Neuronal stem cell (in vitro differentiated cells): Measurements from ENCODE around the gene RARA.
"Not testable (repeated sequence)": the region's sequence is repeated elsewhere in the genome, so short reads cannot be mapped to it uniquely, and the experiment has no call there.

Experiments used
- DNase-seq: peaks from one replicate; pipeline ENCODE4 v3.0.0-alpha.2; 2013; ENCODE audit warnings: low spot score
- H2AFZ ChIP-seq: one replicate; pipeline ENCODE4 v1.6.1; 2013; ENCODE audit warnings: mild to moderate bottlenecking, low read length, inconsistent platforms
- H2AK5ac ChIP-seq: 2 replicates; pipeline ENCODE4 v1.6.1; 2013; ENCODE audit warnings: low read depth, mild to moderate bottlenecking, inconsistent platforms, low read length, moderate library complexity, mixed read lengths
- H2BK120ac ChIP-seq: 2 replicates; pipeline ENCODE4 v1.6.1; 2013; ENCODE audit warnings: low read depth, mild to moderate bottlenecking, inconsistent platforms, low read length, moderate library complexity, mixed read lengths
- H2BK12ac ChIP-seq: one replicate; pipeline ENCODE4 v1.6.1; 2013; ENCODE audit warnings: low read length, inconsistent platforms
- H2BK15ac ChIP-seq: 2 replicates; pipeline ENCODE4 v1.6.1; 2013; ENCODE audit warnings: mild to moderate bottlenecking, low read length, inconsistent platforms, mixed read lengths
- H2BK5ac ChIP-seq: one replicate; pipeline ENCODE4 v1.6.1; 2013; ENCODE audit warnings: inconsistent platforms, mild to moderate bottlenecking, low read length, moderate library complexity
- H3K14ac ChIP-seq: one replicate; pipeline ENCODE4 v1.6.1; 2013; ENCODE audit warnings: low read length, inconsistent platforms
- H3K18ac ChIP-seq: 2 replicates; pipeline ENCODE4 v1.6.1; 2013; ENCODE audit warnings: low read length, inconsistent platforms
- H3K23ac ChIP-seq: 2 replicates; pipeline ENCODE4 v1.6.1; 2013; ENCODE audit warnings: low read depth, mild to moderate bottlenecking, mixed read lengths, low read length, inconsistent platforms; ENCODE audit not compliant: poor library complexity
- H3K27ac ChIP-seq: replicated peaks from 3 replicates; pipeline ENCODE4 v1.5.1; 2013; ENCODE audit warnings: low read length, inconsistent platforms
- H3K27me3 ChIP-seq, 3 experiments: 2 replicates each; pipeline ENCODE4 v1.6.1; 2013; ENCODE audit warnings: low read length in 3 of 3, mild to moderate bottlenecking in 2 of 3, inconsistent platforms in 1 of 3, low read depth in 1 of 3, mixed read lengths in 1 of 3, moderate library complexity in 1 of 3; ENCODE audit not compliant: control insufficient read depth in 3 of 3, insufficient read depth in 3 of 3
- H3K36me3 ChIP-seq, 2 donors: replicated peaks in 1 of 2; 2 replicates each; pipeline ENCODE4 v1.6.1; 2013; ENCODE audit warnings: low read length in 2 of 2; ENCODE audit not compliant: control insufficient read depth in 2 of 2, insufficient read depth in 2 of 2
- H3K4ac ChIP-seq: 2 replicates; pipeline ENCODE4 v1.6.1; 2013; ENCODE audit warnings: inconsistent platforms, mild to moderate bottlenecking, low read length, moderate library complexity
- H3K4me1 ChIP-seq, 2 donors: 1 replicate in 1 of 2; 2 replicates in 1 of 2; pipeline ENCODE4 v1.6.1; 2013; ENCODE audit warnings: low read length in 2 of 2, low read depth in 1 of 2; ENCODE audit not compliant: control insufficient read depth in 2 of 2, insufficient read depth in 1 of 2
- H3K4me2 ChIP-seq: one replicate; pipeline ENCODE4 v1.6.1; 2013; ENCODE audit warnings: mild to moderate bottlenecking, low read length, inconsistent platforms; ENCODE audit not compliant: insufficient read depth, poor library complexity, severe bottlenecking
- H3K4me3 ChIP-seq, 2 donors: 2 replicates each; pipeline ENCODE4 v1.5.1; 2013; ENCODE audit warnings: low read length in 2 of 2, mild to moderate bottlenecking in 2 of 2, inconsistent platforms in 1 of 2, moderate library complexity in 1 of 2
- H3K79me1 ChIP-seq: one replicate; pipeline ENCODE4 v1.6.1; 2013; ENCODE audit warnings: low read depth, mild to moderate bottlenecking, inconsistent platforms, low read length, moderate library complexity
- H3K9ac ChIP-seq: one replicate; pipeline ENCODE4 v1.6.1; 2013; ENCODE audit warnings: mild to moderate bottlenecking, low read depth, low read length, inconsistent platforms; ENCODE audit not compliant: poor library complexity
- H3K9me3 ChIP-seq, 2 donors: replicated peaks in 1 of 2; 2 replicates each; pipeline versions ENCODE3 to v1.6.1; 2013; ENCODE audit warnings: low read length in 2 of 2, mild to moderate bottlenecking in 2 of 2, inconsistent platforms in 1 of 2, low read depth in 1 of 2, mixed read lengths in 1 of 2, moderate library complexity in 1 of 2; ENCODE audit not compliant: control insufficient read depth in 2 of 2, insufficient read depth in 1 of 2
- H4K8ac ChIP-seq: one replicate; pipeline ENCODE4 v1.6.1; 2013; ENCODE audit warnings: low read depth, mild to moderate bottlenecking, inconsistent platforms, low read length, moderate library complexity
- H4K91ac ChIP-seq: one replicate; pipeline ENCODE4 v1.6.1; 2013; ENCODE audit warnings: low read length, low read depth, mild to moderate bottlenecking, inconsistent platforms; ENCODE audit not compliant: poor library complexity
- WGBS, 2 donors: extraction: QIAGEN DNeasy Blood & Tissue Kit; methylation state at CpG; one replicate each; pipeline ENCODE4 v1.1.7; 2013; ENCODE audit warnings: missing lambda C conversion rate in 2 of 2, mixed read lengths in 1 of 2; ENCODE audit not compliant: insufficient read length in 2 of 2, insufficient replicate concordance in 1 of 2; ENCODE audit errors: extremely low coverage in 2 of 2; 5-methylcytosine and 5-hydroxymethylcytosine counted together

RARA gene

DNA sequence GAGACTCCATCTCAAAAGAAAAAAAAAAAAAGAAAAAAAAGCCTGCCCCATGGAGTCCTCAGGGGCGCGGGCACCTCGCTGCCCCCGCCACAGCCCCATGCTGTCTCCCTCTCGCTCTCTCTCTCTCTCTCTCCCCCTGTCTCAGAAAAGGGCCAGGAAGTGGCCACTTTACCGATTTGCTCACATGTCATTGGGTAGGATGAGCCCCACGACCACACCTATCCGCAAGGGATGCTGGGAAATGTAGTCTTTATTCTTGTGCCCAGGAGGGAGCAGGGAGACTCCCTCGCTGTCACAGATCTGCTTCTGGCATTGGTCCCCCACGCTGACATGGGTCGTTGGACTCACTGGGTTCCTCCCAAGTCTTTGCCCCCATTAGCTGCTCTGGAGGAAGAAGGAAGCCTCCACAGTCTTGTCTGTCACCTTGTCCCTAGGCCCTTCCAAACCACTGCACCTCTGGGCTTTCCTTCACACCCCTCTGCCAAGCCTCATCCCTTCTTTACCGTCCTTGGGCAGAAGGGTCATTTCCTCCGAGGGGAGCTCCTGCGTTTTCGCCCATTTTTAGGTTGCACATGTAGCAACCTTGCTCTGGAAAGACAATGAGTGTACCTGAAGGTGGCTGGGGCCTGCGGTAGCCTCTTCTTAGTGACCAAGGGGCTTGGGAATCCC is 62.4 kb downstream of the RARA start:
- Histone ChIP-seq H3K4me1 (no peaks in the 10 kb centered on the region), H3K27ac (no peak overlapping the region), H3K27me3 (no peaks in the 10 kb centered on the region), H3K23ac (no peak overlapping the region), H3K14ac (no peak overlapping the region), H2BK12ac (no peak overlapping the region), H3K4ac (no peak overlapping the region), H2AFZ (no peak overlapping the region), H2BK15ac (no peak overlapping the region), H2AK5ac (no peak overlapping the region), H3K36me3 (no peaks in the 10 kb centered on the region), H3K4me3 (no peak overlapping the region), H2BK120ac (no peak overlapping the region), H3K9ac (no peak overlapping the region), H3K9me3 (peaks cover 2% of the 10 kb centered on the region in 2 donors), H4K91ac (no peak overlapping the region), H3K79me1 (no peaks in the 10 kb centered on the region), H3K18ac (peak overlapping the region; percentile 17), H3K4me2 (no peak overlapping the region), H4K8ac (no peak overlapping the region), H2BK5ac (no peak overlapping the region)
- DNase-seq: no peak
- no CpG with 5 or more reads among the region's 16 CpGs for WGBS, 2 donors

DNA sequence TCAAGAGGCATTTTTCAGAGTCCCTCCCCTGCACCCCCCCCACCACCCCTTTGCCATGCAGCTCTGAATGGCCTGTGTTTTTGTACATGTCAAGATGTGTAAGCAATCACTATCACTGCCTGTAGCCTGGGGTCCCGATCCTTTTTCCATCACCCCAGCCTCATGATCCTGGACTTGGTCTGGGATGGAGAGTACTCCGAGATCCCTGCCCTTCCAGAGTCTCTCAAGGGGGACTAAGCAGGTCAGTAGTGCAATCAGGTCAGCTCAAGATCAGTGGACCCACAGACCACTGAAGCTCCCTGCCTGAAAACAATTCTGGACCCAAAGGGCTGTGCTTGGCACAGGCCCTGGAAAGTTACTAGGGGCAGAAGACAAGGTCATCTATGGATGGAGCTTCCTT is 63.1 kb downstream of the RARA start:
- no peak overlapping the region for H3K18ac ChIP-seq
- H2AFZ ChIP-seq: no peak overlapping the region
- H2BK120ac ChIP-seq: no peak overlapping the region
- no peak overlapping the region for H4K91ac ChIP-seq
- H3K4me2 ChIP-seq: no peak overlapping the region
- H3K4ac ChIP-seq: no peak overlapping the region
- no peak overlapping the region for H2BK15ac ChIP-seq
- DNase-seq: no peak
- no peak overlapping the region for H3K9ac ChIP-seq
- no peaks in the 10 kb centered on the region for H3K4me1 ChIP-seq
- H3K27me3 ChIP-seq: no peaks in the 10 kb centered on the region
- no peak overlapping the region for H2BK5ac ChIP-seq
- H3K4me3 ChIP-seq: no peak overlapping the region
- no peak overlapping the region for H2AK5ac ChIP-seq
- WGBS, 2 donors: no CpG with 5 or more reads among the region's 2 CpGs
- H3K23ac ChIP-seq: no peak overlapping the region
- peaks cover 2% of the 10 kb centered on the region in 2 donors for H3K9me3 ChIP-seq
- H2BK12ac ChIP-seq: no peak overlapping the region
- H3K79me1 ChIP-seq: no peaks in the 10 kb centered on the region
- no peaks in the 10 kb centered on the region for H3K36me3 ChIP-seq
- H4K8ac ChIP-seq: no peak overlapping the region
- H3K14ac ChIP-seq: no peak overlapping the region
- H3K27ac ChIP-seq: no peak overlapping the region

DNA sequence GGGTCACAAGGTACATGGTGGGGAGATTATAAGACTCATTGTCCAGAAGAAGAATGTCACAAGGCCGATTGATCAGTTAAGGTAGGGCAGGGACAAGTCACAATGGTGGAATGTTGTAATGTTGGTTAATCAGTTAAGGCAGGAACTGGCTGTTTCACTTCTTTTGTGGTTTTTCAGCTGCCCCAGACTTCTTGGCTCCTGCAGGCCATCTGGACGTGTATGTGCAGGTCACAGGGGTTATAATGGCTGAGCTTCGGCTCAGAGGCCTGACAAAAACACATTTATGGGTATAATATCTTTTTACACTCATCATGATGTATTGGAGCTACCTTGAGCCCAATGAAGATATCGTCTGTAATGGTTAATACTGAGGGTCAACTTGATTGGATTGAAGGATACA is 63.7 kb downstream of the RARA start:
- H3K4me2 ChIP-seq, DNase-seq, H3K79me1 ChIP-seq, H2AFZ ChIP-seq, H3K9ac ChIP-seq, H3K36me3 ChIP-seq, H3K27ac ChIP-seq, H3K27me3 ChIP-seq, H2BK12ac ChIP-seq, H2BK5ac ChIP-seq, H4K8ac ChIP-seq, H3K23ac ChIP-seq, H4K91ac ChIP-seq, H3K4me1 ChIP-seq, H2BK15ac ChIP-seq, H3K4me3 ChIP-seq, H3K9me3 ChIP-seq, H3K14ac ChIP-seq, H2BK120ac ChIP-seq, H3K18ac ChIP-seq, H2AK5ac ChIP-seq, H3K4ac ChIP-seq: not testable (repeated sequence)
- no CpG with 5 or more reads among the region's 4 CpGs for WGBS, 2 donors

DNA sequence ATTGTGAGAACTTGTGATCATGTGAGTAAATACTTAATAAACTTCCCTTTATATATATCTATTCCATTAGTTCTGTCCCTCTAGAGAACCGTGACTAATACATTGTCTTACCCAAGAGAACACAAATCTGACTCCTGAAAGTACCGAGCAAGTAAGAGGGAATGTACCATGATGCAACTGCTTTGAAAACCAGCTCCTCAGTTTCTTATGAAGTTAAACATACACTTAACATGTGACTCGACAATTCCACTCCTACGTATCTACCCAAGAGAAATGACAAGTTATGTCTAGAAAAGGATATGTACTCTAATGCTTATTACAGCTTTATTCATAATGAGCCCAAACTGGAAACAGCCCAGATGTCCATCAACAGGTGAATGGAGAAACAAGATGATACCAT is 64.3 kb downstream of the RARA start:
- no peak overlapping the region for H3K27ac ChIP-seq
- H2BK15ac ChIP-seq: no peak overlapping the region
- H3K14ac ChIP-seq: no peak overlapping the region
- H3K79me1 ChIP-seq: no peaks in the 10 kb centered on the region
- no peak overlapping the region for H3K23ac ChIP-seq
- H3K9me3 ChIP-seq: peaks cover 2% of the 10 kb centered on the region in 2 donors
- no peak overlapping the region for H3K9ac ChIP-seq
- H3K4me1 ChIP-seq: no peaks in the 10 kb centered on the region
- no peak overlapping the region for H4K8ac ChIP-seq
- no peak for DNase-seq
- H3K4ac ChIP-seq: no peak overlapping the region
- no peak overlapping the region for H3K4me3 ChIP-seq
- no peaks in the 10 kb centered on the region for H3K27me3 ChIP-seq
- no CpG with 5 or more reads among the region's 4 CpGs for WGBS, 2 donors
- no peak overlapping the region for H3K4me2 ChIP-seq
- no peak overlapping the region for H4K91ac ChIP-seq
- no peak overlapping the region for H2AK5ac ChIP-seq
- H3K18ac ChIP-seq: no peak overlapping the region
- no peak overlapping the region for H2BK120ac ChIP-seq
- no peak overlapping the region for H2AFZ ChIP-seq
- no peak overlapping the region for H2BK5ac ChIP-seq
- H2BK12ac ChIP-seq: no peak overlapping the region
- H3K36me3 ChIP-seq: no peaks in the 10 kb centered on the region
